Stimulated activated CD4-positive, alpha-beta T cell treated with anti-CD3 and anti-CD28 coated beads, Interleukin-4, amount 100 ng/mL, for 4 hours (primary cell): Measurements from ENCODE around the gene VPS37B.
"Not testable (repeated sequence)": the region's sequence is repeated elsewhere in the genome, so short reads cannot be mapped to it uniquely, and the experiment has no call there.

Experiments
- DNase-seq, 2 experiments: peaks; one replicate each; pipeline ENCODE4 v3.0.0-alpha.2; 2020

The VPS37B gene

DNA sequence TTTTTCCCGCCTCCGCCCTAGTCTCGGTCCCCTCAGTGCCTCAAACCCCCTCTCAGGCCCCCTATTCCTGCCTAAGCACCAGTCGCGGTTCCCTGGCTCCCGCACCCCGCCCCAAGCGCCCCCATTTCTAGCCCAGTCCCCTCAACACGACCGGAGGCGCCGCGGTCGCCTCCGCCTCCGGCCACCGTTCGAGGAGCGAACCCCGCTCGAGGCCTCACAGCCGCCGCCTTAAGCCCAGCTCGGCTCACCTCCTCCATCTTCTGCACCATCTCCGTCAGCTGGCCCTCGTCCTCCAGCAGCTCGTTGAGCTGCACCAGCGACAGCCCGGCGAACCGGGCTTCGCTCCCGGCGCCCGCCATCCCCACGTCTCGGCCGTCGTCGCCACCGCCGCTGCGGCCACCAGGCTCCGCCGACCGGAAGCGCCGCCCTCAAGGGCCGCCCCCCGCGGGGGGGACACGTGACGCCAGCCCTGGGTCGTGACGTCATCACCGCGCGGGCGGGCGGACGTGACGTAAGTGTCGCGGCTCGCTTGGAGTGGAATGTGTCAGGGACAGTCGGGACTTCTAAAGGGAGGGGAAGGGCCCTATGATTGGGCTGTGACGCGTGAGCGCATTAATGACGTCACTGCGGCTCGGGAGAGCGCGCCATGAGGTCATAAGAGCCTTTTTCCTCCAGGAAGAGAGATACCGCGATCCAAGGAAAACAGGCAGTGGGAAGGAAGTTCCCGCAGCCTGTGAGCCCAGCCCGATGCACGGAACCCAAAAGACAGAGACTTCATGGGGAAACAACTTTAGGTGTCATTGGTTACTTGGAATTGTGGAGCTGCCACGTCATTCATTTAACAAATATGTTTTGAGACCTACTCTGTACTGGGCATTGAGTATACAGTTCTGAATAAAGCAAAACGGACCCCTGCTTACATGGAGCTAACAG is at the start of gene VPS37B:
Gene VPS37B (minus strand): TSS at position 421 of the 933 bp plus-strand sequence. CDS start 62 bp downstream, at position 359.
- DNase-seq: peak; percentile 80 to 86

- DNase-seq: no peak
Measured at GRCh38 chr12:122944605-122945592, 49.0 kb upstream of the VPS37B start.

- DNase-seq: no peak
Measured at GRCh38 chr12:122943196-122943595, 47.3 kb upstream of the VPS37B start.

GRCh38 chr12:122942637-122943036 is 46.7 kb upstream of the VPS37B start:
- DNase-seq: no peak

DNA sequence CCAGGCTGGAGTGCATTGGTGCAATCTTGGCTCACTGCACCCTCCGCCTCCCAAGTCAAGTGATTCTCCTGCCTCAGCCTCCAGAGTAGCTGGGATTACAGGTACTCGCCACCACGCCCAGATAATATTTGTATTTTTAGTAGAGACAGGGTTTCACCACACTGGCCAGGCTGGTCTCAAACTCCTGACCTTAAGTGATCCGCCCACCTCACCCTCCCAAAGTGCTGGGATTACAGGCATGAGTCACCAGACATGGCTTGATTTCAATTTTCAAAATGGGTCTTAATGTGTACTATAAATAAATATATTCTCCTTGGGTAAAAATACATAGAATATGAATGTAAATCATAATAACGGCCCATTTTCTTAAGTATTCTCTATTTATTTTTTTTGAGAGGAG is 45.4 kb upstream of the VPS37B start:
- not testable (repeated sequence) for DNase-seq

GRCh38 chr12:122939125-122939524 is 43.2 kb upstream of the VPS37B start:
- no peak for DNase-seq

GRCh38 chr12:122937622-122938091 is 41.7 kb upstream of the VPS37B start:
- no peak for DNase-seq

GRCh38 chr12:122935318-122935717 is 39.4 kb upstream of the VPS37B start:
- no peak for DNase-seq

- DNase-seq: no peak
Measured at GRCh38 chr12:122934722-122935121, 38.8 kb upstream of the VPS37B start.

DNA sequence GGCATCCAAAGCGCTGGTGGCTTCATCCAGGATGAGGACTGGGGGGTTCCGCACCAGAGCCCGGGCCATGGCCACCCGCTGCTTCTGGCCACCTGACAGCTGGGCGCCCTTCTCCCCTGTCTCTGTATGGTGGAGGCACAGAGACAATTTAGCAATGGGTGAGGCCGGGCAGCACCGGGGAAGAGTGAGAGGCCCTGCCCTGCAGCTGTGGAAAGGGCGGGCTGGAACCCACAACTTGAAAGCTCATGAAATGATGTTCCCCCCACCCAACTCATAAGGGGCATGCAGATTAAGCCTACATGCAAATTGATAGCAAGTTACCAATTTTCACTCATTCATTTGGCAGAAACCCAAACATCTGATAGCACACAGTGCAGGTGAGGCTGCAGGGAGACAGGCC is 36.3 kb upstream of the VPS37B start:
- no peak for DNase-seq

GRCh38 chr12:122929812-122930211 is 33.9 kb upstream of the VPS37B start:
- no peak for DNase-seq

- no peak for DNase-seq
Measured at GRCh38 chr12:122929148-122929538, 33.2 kb upstream of the VPS37B start.

DNA sequence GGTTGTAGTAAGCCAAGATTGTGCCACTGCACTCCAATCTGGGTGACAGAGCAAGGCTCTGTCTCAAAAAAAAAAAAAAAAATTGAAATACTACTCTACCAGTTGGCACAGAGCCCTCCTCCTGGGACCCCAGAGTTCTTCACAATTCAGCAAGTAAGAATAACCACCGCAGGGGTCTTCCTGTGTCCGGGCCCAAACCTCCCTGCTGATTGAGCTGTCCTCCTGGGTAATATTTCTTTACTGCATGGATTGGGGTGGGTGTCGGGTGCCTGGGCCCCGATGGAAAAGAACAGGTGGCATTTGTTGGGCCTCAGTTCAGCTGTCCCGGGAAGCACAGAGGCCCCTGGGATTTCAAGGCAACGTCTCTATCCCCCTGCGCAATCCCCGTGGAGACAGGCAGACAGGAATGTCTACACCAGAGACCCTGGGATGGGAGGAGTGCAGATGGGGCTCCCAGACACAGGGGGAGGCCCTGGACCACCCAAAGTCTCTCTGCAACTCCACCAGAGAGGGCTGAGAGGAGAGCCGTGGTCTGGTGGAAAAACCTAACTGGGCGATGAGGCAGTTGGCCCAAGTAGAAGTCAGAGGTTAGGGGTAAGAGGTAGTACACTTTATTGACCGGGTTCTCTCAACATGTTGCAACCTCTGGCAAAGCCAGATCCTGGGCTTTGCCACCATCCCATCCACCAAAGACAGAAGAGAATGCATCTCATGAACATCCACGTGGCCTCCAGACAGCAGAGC is 32.7 kb upstream of the VPS37B start:
- no peak for DNase-seq

DNA sequence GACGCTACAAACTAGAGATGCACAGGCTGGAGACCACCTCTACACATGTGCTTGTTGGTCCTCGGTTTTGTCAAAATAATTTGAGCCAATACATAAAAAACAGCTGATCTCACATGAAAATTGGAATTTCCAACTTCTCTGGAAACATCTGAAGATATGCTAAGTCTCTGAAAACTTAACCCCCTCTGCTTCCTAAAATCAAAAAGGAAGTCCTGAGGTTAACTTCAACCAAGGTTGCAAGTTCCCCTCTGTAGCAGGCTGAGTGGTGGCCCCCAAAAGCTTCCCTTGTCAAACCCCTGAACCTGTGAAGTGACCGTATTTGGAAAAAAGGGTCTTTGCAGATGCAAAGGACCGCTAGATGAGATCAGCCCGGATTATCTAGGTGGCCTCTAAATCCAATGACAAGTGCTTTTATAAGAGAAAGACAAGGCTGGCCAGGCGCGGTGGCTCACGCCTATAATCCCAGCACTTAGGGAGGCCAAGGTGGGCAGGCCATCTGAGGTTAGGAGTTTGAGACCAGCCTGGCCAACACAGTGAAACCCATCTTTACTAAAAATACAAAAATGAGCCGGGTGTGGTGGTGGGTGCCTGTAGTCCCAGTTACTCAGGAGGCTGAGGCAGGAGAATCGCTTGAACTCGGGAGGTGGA is 32.0 kb upstream of the VPS37B start:
- no peak for DNase-seq

GRCh38 chr12:122921917-122922316 is 26.0 kb upstream of the VPS37B start:
- no peak for DNase-seq

GRCh38 chr12:122920687-122921086 is 24.8 kb upstream of the VPS37B start:
- DNase-seq: no peak

- DNase-seq: no peak
Measured at GRCh38 chr12:122918827-122919226, 22.9 kb upstream of the VPS37B start.

DNA sequence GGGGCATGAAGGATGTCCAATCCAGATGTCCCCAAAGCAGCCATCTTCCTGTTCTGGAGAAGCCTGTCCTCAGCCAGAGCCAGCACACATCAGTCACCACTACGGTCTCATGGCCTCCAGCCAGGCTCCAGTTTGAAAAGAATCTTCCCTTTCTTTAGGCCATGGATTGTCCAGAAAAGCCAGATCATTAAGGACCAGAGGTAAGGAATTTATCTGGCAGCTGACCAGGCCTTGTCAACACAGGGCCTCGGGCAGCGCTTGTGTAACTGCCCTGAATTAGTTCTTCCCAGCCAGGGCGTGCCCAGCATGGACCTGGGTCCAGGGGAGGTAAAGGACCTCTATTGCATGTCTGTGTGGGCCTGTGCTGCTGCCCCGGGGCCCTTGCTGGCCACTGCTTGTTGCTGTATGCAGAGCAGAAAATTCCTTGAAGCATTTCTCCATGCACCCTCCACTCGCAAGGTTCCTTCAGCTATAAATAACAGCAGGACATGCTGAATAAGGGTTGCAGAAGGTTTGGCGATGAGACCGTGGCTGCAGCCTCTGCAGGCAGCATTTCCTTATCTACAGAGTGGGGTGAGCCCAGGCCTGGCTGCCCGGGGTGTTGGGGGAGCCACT is 21.7 kb upstream of the VPS37B start:
- DNase-seq: no peak

GRCh38 chr12:122909442-122910288 is 13.7 kb upstream of the VPS37B start:
- no peak for DNase-seq

- DNase-seq: no peak
Measured at GRCh38 chr12:122908915-122909314, 13.0 kb upstream of the VPS37B start.

DNA sequence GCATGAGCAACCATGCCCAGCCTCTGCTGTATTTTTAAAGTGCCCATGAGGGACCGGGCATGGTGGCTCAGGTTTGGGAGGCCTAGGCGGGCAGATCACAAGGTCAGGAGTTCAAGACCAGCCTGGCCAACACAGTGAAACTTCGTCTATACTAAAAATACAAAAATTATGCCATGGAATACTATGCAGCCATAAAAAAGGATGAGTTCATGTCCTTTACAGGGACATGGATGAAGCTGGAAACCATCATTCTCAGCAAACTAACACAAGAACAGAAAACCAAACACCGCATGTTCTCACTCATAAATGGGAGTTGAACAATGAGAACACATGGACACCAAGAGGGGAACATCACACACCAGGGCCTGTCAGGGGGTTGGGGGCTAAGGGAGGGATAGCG is 9.3 kb upstream of the VPS37B start:
- not testable (repeated sequence) for DNase-seq
